Endodermal cell (in vitro differentiated cells): ENCODE measurements around the gene NDOR1. TPM values are rescaled to one million over a fixed set of nuclear protein-coding genes. Genes with fewer than 3 reads are reported as not detected.

Experiments used
- DNase-seq: peaks from one replicate; pipeline ENCODE4 v3.0.0-alpha.2; 2017
- H3K27ac ChIP-seq: 2 replicates; pipeline ENCODE4 v1.5.1; 2013; ENCODE audit warnings: mild to moderate bottlenecking, low read depth, low read length, moderate library complexity
- H3K27me3 ChIP-seq: 2 replicates; pipeline ENCODE4 v1.6.1; 2013; ENCODE audit warnings: mild to moderate bottlenecking, low read length, moderate library complexity; ENCODE audit not compliant: insufficient read depth, control insufficient read depth, poor library complexity, severe bottlenecking
- H3K36me3 ChIP-seq: 2 replicates; pipeline ENCODE4 v1.7.0; 2013; ENCODE audit warnings: mild to moderate bottlenecking, low read length, moderate library complexity; ENCODE audit not compliant: control insufficient read depth, insufficient read depth
- H3K4me1 ChIP-seq: one replicate; pipeline ENCODE4 v1.7.0; 2013; ENCODE audit warnings: low read length; ENCODE audit not compliant: control insufficient read depth, insufficient read depth
- H3K4me3 ChIP-seq: 2 replicates; pipeline ENCODE4 v1.5.1; 2013; ENCODE audit warnings: mild to moderate bottlenecking, low read length, moderate library complexity
- H3K9ac ChIP-seq: 2 replicates; pipeline ENCODE4 v1.6.1; 2013; ENCODE audit warnings: mild to moderate bottlenecking, low read length, moderate library complexity; ENCODE audit not compliant: poor library complexity, severe bottlenecking; ENCODE audit errors: extremely low read depth
- H3K9me3 ChIP-seq: 2 replicates; pipeline ENCODE4 v1.6.1; 2013; ENCODE audit warnings: mild to moderate bottlenecking, low read length, moderate library complexity; ENCODE audit not compliant: control insufficient read depth
- H3K27ac Mint-ChIP-seq: 2 replicates; pipeline ENCODE4 v1.8.0; 2020; ENCODE audit warnings: mixed read lengths
- H3K27me3 Mint-ChIP-seq: 2 replicates; pipeline ENCODE4 v1.8.0; 2021; ENCODE audit warnings: mild to moderate bottlenecking, mixed read lengths; ENCODE audit not compliant: insufficient read depth
- H3K36me3 Mint-ChIP-seq: 2 replicates; pipeline ENCODE4 v1.8.0; 2020; ENCODE audit warnings: low read depth, mixed read lengths
- H3K4me1 Mint-ChIP-seq: 2 replicates; pipeline ENCODE4 v1.8.0; 2020; ENCODE audit warnings: mixed read lengths
- H3K4me3 Mint-ChIP-seq: 2 replicates; pipeline ENCODE4 v1.8.0; 2020; ENCODE audit warnings: mild to moderate bottlenecking, moderate library complexity, mixed read lengths
- H3K9me3 Mint-ChIP-seq: 2 replicates; pipeline ENCODE4 v1.8.0; 2020; ENCODE audit warnings: mild to moderate bottlenecking, mixed read lengths
- CTCF ChIP-seq: fragments of 200-600 bp; sonication (generic); conservative IDR thresholded peaks from 2 replicates; pipeline ENCODE4 v1.5.0; 2021; ENCODE audit warnings: antibody characterized with exemption, mild to moderate bottlenecking
- WGBS, 2 experiments: methylation state at CpG; one replicate each; pipeline versions ENCODE4 v1.1.5 to v1.1.7; 2013; ENCODE audit warnings: missing lambda C conversion rate in 2 of 2, mixed read lengths in 1 of 2; ENCODE audit not compliant: insufficient coverage in 1 of 2, insufficient read length in 1 of 2; 5-methylcytosine and 5-hydroxymethylcytosine counted together
- total RNA-seq, 2 donors: library from RNA; stranded (reverse); fragmentation: NEBNext Ultra II Directional in 1 of 2; extraction: Animal tissue kit (Norgen Biotek cat#: 25700) in 1 of 2; gene quantifications; 2 replicates in 1 of 2; 3 replicates in 1 of 2; pipeline ENCODE4 v1.2.1, GENCODE V29; 2021

The NDOR1 gene
- total RNA-seq, 2 donors from 2014 or later, result 39.2 to 41.4 TPM

GRCh38 chr9:137218754-137219271 lies 13.3 kb downstream of the NDOR1 start:
- Histone ChIP-seq H3K9ac (peak overlapping the region; percentile 30), H3K4me1 (peaks cover 23% of the 10 kb centered on the region), H3K27me3 (no peaks in the 10 kb centered on the region), H3K4me3 (no peak overlapping the region), H3K27ac (no peak overlapping the region), H3K36me3 (peaks cover 8% of the 10 kb centered on the region), H3K9me3 (no peaks in the 10 kb centered on the region)
- Mint-ChIP-seq H3K36me3 (peaks cover 7% of the 10 kb centered on the region), H3K4me1 (peaks cover 15% of the 10 kb centered on the region), H3K27ac (peak overlapping the region; percentile 76), H3K4me3 (peak overlapping the region; percentile 19), H3K27me3 (no peaks in the 10 kb centered on the region), H3K9me3 (no peaks in the 10 kb centered on the region)
- DNase-seq, result peak; percentile 81
- WGBS, 2 experiments, result 51 to 58% methylated on average over 6 to 12 of the region's 12 CpGs
- no peak for TF ChIP-seq CTCF

- H3K4me3 Mint-ChIP-seq, result peak overlapping the region; percentile 19
- Histone ChIP-seq H3K4me1 (peaks cover 23% of the 10 kb centered on the region), H3K27ac (no peak overlapping the region), H3K27me3 (no peaks in the 10 kb centered on the region), H3K4me3 (no peak overlapping the region), H3K9me3 (no peaks in the 10 kb centered on the region), H3K36me3 (peaks cover 1% of the 10 kb centered on the region), H3K9ac (no peak overlapping the region)
- H3K27ac Mint-ChIP-seq, result peak overlapping the region; percentile 48
- no peaks in the 10 kb centered on the region for H3K27me3 Mint-ChIP-seq
- no peak for TF ChIP-seq CTCF
- DNase-seq, result no peak
- peaks cover 7% of the 10 kb centered on the region for H3K36me3 Mint-ChIP-seq
- no peaks in the 10 kb centered on the region for H3K9me3 Mint-ChIP-seq
- peaks cover 15% of the 10 kb centered on the region for H3K4me1 Mint-ChIP-seq
- WGBS, 2 experiments, result 93 to 97% methylated on average over 8 to 10 of the region's 10 CpGs
Measured at GRCh38 chr9:137219757-137220316, 14.3 kb downstream of the NDOR1 start.

- H3K9me3 Mint-ChIP-seq, result no peaks in the 10 kb centered on the region
- Histone ChIP-seq H3K9ac (no peak overlapping the region), H3K27ac (no peak overlapping the region), H3K4me1 (peaks cover 23% of the 10 kb centered on the region), H3K4me3 (no peak overlapping the region), H3K27me3 (no peaks in the 10 kb centered on the region), H3K9me3 (no peaks in the 10 kb centered on the region), H3K36me3 (no peaks in the 10 kb centered on the region)
- H3K4me3 Mint-ChIP-seq, result peak overlapping the region; percentile 30
- no peak for DNase-seq
- H3K4me1 Mint-ChIP-seq, result peaks cover 15% of the 10 kb centered on the region
- peaks cover 6% of the 10 kb centered on the region for H3K36me3 Mint-ChIP-seq
- WGBS, 2 experiments, result 95% methylated on average over 42 to 52 of the region's 52 CpGs
- peak overlapping the region; percentile 48 for H3K27ac Mint-ChIP-seq
- no peaks in the 10 kb centered on the region for H3K27me3 Mint-ChIP-seq
- TF ChIP-seq CTCF, result no peak
Measured at GRCh38 chr9:137220317-137221094, 15.0 kb downstream of the NDOR1 start.
